ENCODE results near the gene OTUD6A. TPM values are rescaled to one million over a fixed set of nuclear protein-coding genes. Genes with fewer than 3 reads are reported as not detected.
A peak's percentile ranks its signal among the peaks of the same experiment; 100 is the strongest.

OTUD6A gene
- total RNA-seq, 3 donors from 2014 or later: not detected

DNA sequence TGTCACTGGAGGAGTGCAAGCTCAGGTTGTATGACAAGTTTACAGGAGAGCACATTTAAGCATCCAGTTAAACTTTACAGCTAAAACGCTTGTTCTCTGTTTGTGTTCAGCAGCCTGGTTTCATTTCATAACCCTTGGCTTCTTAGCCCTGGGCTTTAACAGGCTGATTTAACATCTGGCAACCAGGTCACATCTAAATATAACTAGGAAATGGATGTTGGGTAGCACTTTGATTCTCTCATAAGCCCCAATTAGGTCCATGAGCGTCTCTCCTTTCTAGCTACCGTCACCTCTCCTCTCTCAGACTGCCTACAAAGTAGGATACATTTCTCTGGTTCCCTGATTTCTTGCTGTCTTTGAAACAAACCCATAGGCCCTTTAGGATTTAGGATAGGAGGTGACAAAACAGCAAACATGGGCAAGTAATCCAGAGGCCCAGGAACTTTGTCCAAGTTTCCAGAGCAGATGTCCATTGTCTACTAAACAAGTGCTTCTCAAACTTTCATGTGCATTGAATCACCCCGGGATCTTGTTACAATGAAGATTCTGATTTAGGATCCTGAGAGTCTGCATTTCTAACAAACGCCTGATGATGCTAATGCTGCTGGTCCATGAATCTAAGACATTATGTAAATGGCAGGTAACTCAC is 22.5 kb downstream of the OTUD6A start:
- TF ChIP-seq, protein P1, sequence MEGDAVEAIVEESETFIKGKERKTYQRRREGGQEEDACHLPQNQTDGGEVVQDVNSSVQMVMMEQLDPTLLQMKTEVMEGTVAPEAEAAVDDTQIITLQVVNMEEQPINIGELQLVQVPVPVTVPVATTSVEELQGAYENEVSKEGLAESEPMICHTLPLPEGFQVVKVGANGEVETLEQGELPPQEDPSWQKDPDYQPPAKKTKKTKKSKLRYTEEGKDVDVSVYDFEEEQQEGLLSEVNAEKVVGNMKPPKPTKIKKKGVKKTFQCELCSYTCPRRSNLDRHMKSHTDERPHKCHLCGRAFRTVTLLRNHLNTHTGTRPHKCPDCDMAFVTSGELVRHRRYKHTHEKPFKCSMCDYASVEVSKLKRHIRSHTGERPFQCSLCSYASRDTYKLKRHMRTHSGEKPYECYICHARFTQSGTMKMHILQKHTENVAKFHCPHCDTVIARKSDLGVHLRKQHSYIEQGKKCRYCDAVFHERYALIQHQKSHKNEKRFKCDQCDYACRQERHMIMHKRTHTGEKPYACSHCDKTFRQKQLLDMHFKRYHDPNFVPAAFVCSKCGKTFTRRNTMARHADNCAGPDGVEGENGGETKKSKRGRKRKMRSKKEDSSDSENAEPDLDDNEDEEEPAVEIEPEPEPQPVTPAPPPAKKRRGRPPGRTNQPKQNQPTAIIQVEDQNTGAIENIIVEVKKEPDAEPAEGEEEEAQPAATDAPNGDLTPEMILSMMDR (IDR thresholded peaks at IDR 0.05): no peak
- no peaks in the 10 kb centered on the region for H3K36me3 ChIP-seq (ENCODE audit: low read depth)
- intact Hi-C loops (cut with DNase I, micrococcal nuclease): no loop called here
- no peaks in the 10 kb centered on the region for H3K9me3 ChIP-seq
- DNase-seq (no peak), ATAC-seq (no peak)
- H3K4me3 ChIP-seq: no peak overlapping the region
- no peaks in the 10 kb centered on the region for H3K4me1 ChIP-seq (ENCODE audit: low read depth)

- TF ChIP-seq, protein P1 (IDR thresholded peaks at IDR 0.05): no peak
- peak; percentile 62 for ATAC-seq
- peak in 1 of 3 donors; percentile 43 for DNase-seq
- intact Hi-C loops (cut with DNase I, micrococcal nuclease): no loop called here
- Histone ChIP-seq H3K36me3 (ENCODE audit: low read depth) (no peaks in the 10 kb centered on the region), H3K4me3 (no peak overlapping the region), H3K9me3 (no peaks in the 10 kb centered on the region), H3K4me1 (ENCODE audit: low read depth) (no peaks in the 10 kb centered on the region)
Measured at GRCh38 chrX:70087857-70088630, 25.8 kb downstream of the OTUD6A start.

DNA sequence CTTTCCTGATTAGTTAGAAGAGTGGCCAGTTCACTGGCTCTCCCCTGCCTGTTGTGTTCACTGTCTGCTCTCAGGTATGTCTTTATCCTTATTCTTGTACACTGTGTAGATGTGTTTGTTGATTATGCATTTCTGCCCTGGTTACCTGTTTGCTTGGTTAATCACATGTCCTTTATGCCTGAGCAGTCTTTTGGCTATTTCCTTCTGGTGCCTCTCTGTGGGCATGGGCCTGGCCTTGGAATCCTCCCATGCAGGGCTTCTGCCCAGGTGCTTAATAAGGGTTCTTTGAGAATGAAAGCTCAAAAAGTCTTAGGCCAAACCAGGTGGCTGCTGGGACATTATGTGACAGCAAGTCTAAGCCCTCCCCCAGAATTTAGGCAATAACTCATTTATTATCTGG is 26.5 kb downstream of the OTUD6A start:
- intact Hi-C loops (cut with DNase I, micrococcal nuclease): no loop called here
- DNase-seq (no peak), ATAC-seq (no peak)
- Histone ChIP-seq H3K36me3 (ENCODE audit: low read depth) (no peaks in the 10 kb centered on the region), H3K9me3 (no peaks in the 10 kb centered on the region), H3K4me1 (ENCODE audit: low read depth) (no peaks in the 10 kb centered on the region), H3K4me3 (no peak overlapping the region)
- TF ChIP-seq, protein P1 (IDR thresholded peaks at IDR 0.05): no peak

DNA sequence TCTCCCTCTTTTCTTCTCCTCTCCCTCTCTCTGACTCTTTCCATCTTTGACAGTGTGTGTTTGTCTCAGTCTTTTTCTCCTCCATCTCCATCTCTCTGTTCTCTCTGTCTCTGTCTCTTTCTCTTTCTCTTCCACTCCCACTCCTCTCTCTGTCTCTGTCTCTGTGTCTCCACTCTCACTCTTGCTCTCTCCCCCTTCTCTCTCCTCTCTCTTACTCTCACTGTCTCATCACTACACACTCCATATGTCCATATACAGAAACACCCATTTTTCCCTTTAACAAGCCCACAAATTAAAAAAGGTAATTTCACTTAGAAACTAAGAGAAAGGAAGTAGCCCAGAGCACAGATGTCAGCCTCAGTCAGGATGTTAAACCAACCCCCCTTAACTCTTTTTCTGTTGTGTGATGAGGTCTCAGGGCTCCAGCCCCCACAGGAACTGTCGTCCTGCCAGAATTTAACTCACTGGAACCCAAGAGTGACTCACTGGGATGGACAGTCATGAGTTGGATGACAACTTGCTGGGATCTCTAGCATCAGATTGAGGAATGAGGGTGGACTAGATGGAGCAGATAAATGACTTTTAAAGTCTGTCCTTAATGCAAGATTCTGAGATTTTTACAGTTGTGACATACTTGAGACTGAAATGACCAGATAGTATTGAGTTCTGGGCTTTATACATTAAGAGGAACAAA is 27.5 kb downstream of the OTUD6A start:
- Histone ChIP-seq H3K4me3 (no peak overlapping the region), H3K4me1 (ENCODE audit: low read depth) (no peaks in the 10 kb centered on the region), H3K9me3 (no peaks in the 10 kb centered on the region), H3K36me3 (ENCODE audit: low read depth) (no peaks in the 10 kb centered on the region)
- ATAC-seq (no peak), DNase-seq (no peak)
- intact Hi-C loops (cut with DNase I, micrococcal nuclease): loop anchor here (10.0 kb wide), 2 partner anchors 545 to 575 kb away; no protein-coding TSS in a partner anchor
- TF ChIP-seq, protein P1 (IDR thresholded peaks at IDR 0.05): no peak

DNA sequence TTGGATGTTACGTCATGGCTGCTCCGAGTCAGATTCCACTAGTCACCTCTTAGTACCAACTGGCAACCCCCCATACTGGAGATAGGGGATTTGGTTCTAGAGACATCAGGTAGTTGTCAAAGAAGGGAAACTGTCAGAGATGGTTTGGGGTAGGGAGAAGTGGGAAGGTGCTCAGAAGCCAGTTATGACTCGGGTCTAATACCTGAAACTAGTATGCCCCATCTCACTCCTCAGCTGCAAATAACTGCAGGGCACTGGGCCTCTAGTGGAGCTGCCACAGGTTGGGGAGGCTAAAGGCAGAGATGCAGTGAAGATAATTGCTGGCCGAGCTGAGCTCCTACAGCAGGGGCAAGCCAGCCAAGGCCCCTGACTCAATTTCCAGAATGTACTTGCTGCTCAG is 30.0 kb downstream of the OTUD6A start:
- DNase-seq: no peak
- intact Hi-C loops (cut with DNase I, micrococcal nuclease): loop anchor here (10.0 kb wide), 2 partner anchors 547 to 577 kb away; no protein-coding TSS in a partner anchor

More for the DNA sequence above, 30.0 kb downstream of the OTUD6A start:
- no peak for ATAC-seq
- Histone ChIP-seq H3K4me1 (ENCODE audit: low read depth) (no peaks in the 10 kb centered on the region), H3K4me3 (no peak overlapping the region), H3K36me3 (ENCODE audit: low read depth) (no peaks in the 10 kb centered on the region), H3K9me3 (no peaks in the 10 kb centered on the region)
- TF ChIP-seq, protein P1 (IDR thresholded peaks at IDR 0.05): no peak
